ENCODE data around the gene SPOP. TPM values are rescaled to one million over a fixed set of nuclear protein-coding genes. Genes with fewer than 3 reads are reported as not detected.

The SPOP gene
- total RNA-seq, 1 donor from 2014 or later: 189 TPM

- Histone ChIP-seq H3K36me3 (peaks cover 13 to 22% of the 10 kb centered on the region in 2 donors), H3K4me3 (no peak overlapping the region), H3K27me3 (no peaks in the 10 kb centered on the region), H3K27ac (peak overlapping the region; percentile 93 to 95), H3K9me3 (no peaks in the 10 kb centered on the region), H3K4me1 (peaks cover 6 to 44% of the 10 kb centered on the region in 2 donors)
- peak in 1 of 2 donors; percentile 60 for DNase-seq (ENCODE audit: low spot score in 2 of 2)
- intact Hi-C loops (cut with DNase I): no loop called here
- TF ChIP-seq, protein P1, sequence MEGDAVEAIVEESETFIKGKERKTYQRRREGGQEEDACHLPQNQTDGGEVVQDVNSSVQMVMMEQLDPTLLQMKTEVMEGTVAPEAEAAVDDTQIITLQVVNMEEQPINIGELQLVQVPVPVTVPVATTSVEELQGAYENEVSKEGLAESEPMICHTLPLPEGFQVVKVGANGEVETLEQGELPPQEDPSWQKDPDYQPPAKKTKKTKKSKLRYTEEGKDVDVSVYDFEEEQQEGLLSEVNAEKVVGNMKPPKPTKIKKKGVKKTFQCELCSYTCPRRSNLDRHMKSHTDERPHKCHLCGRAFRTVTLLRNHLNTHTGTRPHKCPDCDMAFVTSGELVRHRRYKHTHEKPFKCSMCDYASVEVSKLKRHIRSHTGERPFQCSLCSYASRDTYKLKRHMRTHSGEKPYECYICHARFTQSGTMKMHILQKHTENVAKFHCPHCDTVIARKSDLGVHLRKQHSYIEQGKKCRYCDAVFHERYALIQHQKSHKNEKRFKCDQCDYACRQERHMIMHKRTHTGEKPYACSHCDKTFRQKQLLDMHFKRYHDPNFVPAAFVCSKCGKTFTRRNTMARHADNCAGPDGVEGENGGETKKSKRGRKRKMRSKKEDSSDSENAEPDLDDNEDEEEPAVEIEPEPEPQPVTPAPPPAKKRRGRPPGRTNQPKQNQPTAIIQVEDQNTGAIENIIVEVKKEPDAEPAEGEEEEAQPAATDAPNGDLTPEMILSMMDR (IDR thresholded peaks at IDR 0.05): no peak
Measured at GRCh38 chr17:49583226-49583625, 94.7 kb downstream of the SPOP start.

DNA sequence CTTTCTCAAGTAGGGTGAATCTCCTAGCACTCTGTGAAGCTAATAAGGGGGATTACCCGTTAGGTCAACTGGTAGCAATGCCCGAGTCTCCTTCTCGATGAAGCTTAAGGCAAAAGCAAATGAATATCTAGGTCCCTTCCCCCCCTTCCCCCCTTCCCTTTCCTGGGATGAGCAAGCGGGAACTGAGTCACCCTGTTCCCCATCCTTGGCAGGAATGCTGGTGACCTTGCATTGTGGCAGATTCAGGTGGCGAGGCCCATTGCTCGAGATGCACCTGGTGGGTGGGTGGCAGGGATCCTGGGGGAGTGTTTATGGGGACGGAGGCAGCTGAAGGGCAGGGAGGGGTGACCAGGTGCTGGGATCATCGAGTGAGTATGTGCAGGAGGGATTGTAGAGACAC is 95.1 kb downstream of the SPOP start:
- intact Hi-C loops (cut with DNase I): no loop called here
- TF ChIP-seq, protein P1 (IDR thresholded peaks at IDR 0.05): no peak
- H3K27ac ChIP-seq: peak overlapping the region; percentile 93 to 95
- H3K27me3 ChIP-seq: no peaks in the 10 kb centered on the region
- peaks cover 10 to 48% of the 10 kb centered on the region in 2 donors for H3K4me1 ChIP-seq
- DNase-seq (ENCODE audit: low spot score in 2 of 2): no peak
- H3K9me3 ChIP-seq: no peaks in the 10 kb centered on the region
- peaks cover 13 to 22% of the 10 kb centered on the region in 2 donors for H3K36me3 ChIP-seq
- H3K4me3 ChIP-seq: no peak overlapping the region

- intact Hi-C loops (cut with DNase I): no loop called here
- no peak for DNase-seq (ENCODE audit: low spot score in 2 of 2)
- H3K27me3 ChIP-seq: no peaks in the 10 kb centered on the region
- peak overlapping the region; percentile 93 to 95 for H3K27ac ChIP-seq
- no peak overlapping the region for H3K4me3 ChIP-seq
- H3K9me3 ChIP-seq: no peaks in the 10 kb centered on the region
- peaks cover 13 to 22% of the 10 kb centered on the region in 2 donors for H3K36me3 ChIP-seq
- H3K4me1 ChIP-seq: peaks cover 12 to 48% of the 10 kb centered on the region in 2 donors
- TF ChIP-seq, protein P1 (IDR thresholded peaks at IDR 0.05): no peak
Measured at GRCh38 chr17:49582055-49582722, 95.7 kb downstream of the SPOP start.

- Histone ChIP-seq H3K27ac (peak overlapping the region; percentile 93 to 95), H3K4me1 (peaks cover 12 to 51% of the 10 kb centered on the region in 2 donors), H3K4me3 (no peak overlapping the region), H3K27me3 (no peaks in the 10 kb centered on the region), H3K9me3 (no peaks in the 10 kb centered on the region), H3K36me3 (peaks cover 13 to 22% of the 10 kb centered on the region in 2 donors)
- TF ChIP-seq, protein P1 (IDR thresholded peaks at IDR 0.05): no peak
- no peak for DNase-seq (ENCODE audit: low spot score in 2 of 2)
- intact Hi-C loops (cut with DNase I): no loop called here
Measured at GRCh38 chr17:49581648-49581998, 96.3 kb downstream of the SPOP start.

DNA sequence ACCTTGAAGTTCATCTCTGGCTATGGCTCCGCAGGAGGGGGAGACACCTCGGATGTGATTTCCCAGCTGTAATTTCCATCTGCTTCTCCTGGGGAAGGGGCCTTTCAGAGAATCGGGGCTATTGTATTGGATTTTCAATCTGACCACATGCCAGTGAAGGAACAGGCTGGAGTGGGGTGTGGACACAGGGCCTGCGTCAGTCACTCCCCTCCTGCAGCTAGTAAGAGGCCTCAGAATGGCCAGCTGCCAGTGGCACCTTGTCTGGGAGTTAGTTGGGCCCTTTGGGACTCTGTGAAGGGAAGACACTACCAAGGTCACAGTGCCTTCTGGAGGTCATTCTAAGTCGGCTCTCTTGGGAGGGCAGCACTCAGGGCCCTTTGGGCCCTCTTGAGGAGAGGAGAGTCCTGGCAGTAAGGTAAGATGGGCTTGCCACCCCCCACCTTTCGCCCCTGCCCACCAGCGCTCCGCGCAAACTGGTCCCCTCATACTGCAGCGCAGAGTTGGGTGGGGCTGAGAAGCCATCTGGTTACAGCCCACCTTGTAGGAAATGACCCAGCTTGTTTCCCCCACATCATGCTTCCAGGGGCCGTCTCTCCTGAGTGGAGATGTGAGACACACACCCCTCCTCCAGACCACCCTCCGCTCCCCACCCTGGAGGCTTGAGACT is 96.8 kb downstream of the SPOP start:
- Histone ChIP-seq H3K27me3 (no peaks in the 10 kb centered on the region), H3K27ac (peak overlapping the region; percentile 93 to 95), H3K36me3 (peaks cover 13 to 22% of the 10 kb centered on the region in 2 donors), H3K4me3 (no peak overlapping the region), H3K9me3 (no peaks in the 10 kb centered on the region), H3K4me1 (peaks cover 12 to 51% of the 10 kb centered on the region in 2 donors)
- intact Hi-C loops (cut with DNase I): no loop called here
- TF ChIP-seq, protein P1 (IDR thresholded peaks at IDR 0.05): no peak
- DNase-seq (ENCODE audit: low spot score in 2 of 2): no peak
